NCI-H2196 (cell line): ENCODE data around the gene UBE2C.
"Not testable (repeated sequence)": the region's sequence is repeated elsewhere in the genome, so short reads cannot be mapped to it uniquely, and the experiment has no call there.

ENCODE experiments used
- DNase-seq: peaks from one replicate; lab custom pipeline; 2025; ENCODE audit not compliant: unreplicated experiment; lab: John Stamatoyannopoulos, UW

UBE2C gene

DNA sequence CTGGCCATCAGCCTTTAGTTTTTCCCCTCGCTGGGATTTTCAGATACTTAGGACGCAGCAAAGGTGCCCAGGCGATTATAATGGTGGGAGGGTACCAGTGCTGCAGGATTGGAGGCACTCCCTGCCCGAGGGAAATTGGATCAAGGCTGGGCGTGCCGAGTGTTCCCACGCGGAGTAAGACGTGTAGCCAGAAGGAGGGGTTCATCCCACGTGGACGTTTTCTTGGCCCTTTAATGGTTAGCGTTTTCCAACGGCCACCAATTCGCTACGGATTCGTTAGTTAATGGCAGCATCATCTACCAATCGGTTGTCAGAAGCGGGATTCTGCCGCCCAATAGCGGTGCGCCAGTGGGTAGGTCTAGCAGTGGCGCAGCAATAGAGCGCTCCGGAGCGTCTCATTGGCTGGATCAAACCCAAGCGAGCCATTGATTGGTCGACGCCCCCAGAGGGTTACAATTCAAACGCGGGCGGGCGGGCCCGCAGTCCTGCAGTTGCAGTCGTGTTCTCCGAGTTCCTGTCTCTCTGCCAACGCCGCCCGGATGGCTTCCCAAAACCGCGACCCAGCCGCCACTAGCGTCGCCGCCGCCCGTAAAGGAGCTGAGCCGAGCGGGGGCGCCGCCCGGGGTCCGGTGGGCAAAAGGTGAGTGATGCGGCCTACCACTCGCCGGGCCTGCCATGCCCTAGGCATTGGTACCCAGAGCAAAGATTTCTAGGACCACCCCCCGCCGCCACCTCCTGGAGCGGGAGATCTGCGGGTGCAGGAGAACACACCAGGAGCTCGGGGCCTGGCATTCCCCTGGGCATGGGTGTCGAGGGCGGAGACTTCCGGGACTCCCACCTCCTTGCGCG lies at the start of gene UBE2C:
Gene UBE2C (plus strand): TSS at position 488 of the 849 bp plus-strand sequence. CDS start 52 bp downstream, at position 540.
- DNase-seq = peak; percentile 99

DNA sequence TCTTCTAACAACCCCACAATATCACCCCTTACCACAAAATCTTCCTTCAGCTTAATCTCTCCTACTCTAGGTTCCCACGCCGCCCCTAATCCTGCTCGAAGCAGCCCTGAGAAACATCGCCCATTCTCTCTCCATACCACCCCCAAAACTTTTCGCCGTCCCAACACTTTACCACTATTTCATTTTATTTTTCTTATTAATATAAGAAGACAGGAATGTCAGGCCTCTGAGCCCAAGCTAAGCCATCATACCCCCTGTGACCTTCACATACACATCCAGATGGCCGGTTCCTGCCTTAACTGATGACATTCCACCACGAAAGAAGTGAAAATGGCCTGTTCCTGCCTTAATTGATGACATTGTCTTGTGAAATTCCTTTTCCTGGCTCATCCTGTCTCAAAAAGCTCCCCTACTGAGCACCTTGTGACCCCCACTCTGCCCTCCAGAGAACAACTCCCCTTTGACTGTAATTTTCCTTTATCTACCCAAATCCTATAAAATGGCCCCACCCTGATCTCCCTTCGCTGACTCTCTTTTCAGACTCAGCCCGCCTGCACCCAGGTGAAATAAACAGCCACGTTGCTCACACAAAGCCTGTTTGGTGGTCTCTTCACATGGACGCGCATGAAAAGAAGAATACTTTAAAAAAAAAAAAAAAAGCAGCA lies 47.7 kb upstream of the UBE2C start:
- not testable (repeated sequence) for DNase-seq

GRCh38 chr20:45765307-45765875 lies 47.1 kb upstream of the UBE2C start:
- DNase-seq = no peak

GRCh38 chr20:45765980-45766379 lies 46.5 kb upstream of the UBE2C start:
- DNase-seq = no peak

GRCh38 chr20:45768479-45768878 lies 44.0 kb upstream of the UBE2C start:
- no peak for DNase-seq

- peak; percentile 90 for DNase-seq
These were observed 41.2 kb upstream of the UBE2C start for GRCh38 chr20:45771182-45771759.

- no peak for DNase-seq
These were observed 39.8 kb upstream of the UBE2C start for GRCh38 chr20:45772693-45773092.

GRCh38 chr20:45774945-45775344 lies 37.5 kb upstream of the UBE2C start:
- no peak for DNase-seq

GRCh38 chr20:45775411-45775810 lies 37.0 kb upstream of the UBE2C start:
- no peak for DNase-seq

GRCh38 chr20:45776931-45777330 lies 35.5 kb upstream of the UBE2C start:
- no peak for DNase-seq

- DNase-seq = peak; percentile 54
These were observed 33.2 kb upstream of the UBE2C start for GRCh38 chr20:45779011-45779915.

DNA sequence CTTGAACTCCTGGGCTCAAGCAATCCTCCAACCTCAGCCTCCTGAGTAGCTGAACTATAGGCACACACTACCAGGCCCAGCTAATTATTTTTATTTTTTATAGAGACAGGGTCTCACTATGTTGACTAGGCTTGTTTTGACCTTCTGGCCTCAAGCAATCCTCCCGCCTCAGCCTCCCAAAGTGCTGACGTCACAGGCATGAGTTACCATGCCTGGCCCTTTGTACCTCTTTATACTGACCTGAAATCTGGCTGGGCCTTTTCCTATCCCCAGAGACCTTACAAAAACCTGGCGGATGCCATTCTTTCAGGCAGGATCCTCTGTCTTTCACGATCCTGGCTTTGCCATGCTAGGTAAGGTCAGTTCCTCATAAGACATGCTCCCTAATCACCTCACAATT lies 32.3 kb upstream of the UBE2C start:
- DNase-seq = no peak

DNA sequence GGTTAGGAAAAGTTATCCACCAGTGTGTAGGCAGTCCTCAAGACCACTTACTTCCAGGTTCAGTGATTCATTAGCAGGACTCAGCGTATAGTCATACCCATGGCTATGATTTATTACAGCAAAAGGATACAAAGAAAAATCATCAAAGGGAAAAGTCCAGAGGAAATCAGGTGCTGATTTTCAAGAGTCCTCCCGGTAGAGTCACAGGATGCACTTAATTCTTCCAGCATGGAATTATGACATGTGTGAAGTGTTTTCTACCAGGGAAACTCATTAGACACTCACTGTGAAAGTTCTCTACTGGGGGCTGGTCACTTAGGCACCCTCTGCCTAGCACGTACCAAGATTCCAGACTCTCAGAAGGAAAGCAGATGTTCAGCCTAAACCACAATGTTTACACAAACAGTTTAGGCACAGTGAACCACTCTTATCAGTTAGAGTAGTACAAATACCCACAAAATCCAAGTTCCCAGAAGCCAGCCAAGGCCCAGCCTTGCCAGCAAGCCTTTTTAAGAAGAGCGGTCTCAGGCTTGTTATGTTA lies 31.0 kb upstream of the UBE2C start:
- peak; percentile 14 for DNase-seq

GRCh38 chr20:45782890-45783289 lies 29.6 kb upstream of the UBE2C start:
- no peak for DNase-seq

GRCh38 chr20:45783656-45784294 lies 28.7 kb upstream of the UBE2C start:
- DNase-seq = peak; percentile 62

DNA sequence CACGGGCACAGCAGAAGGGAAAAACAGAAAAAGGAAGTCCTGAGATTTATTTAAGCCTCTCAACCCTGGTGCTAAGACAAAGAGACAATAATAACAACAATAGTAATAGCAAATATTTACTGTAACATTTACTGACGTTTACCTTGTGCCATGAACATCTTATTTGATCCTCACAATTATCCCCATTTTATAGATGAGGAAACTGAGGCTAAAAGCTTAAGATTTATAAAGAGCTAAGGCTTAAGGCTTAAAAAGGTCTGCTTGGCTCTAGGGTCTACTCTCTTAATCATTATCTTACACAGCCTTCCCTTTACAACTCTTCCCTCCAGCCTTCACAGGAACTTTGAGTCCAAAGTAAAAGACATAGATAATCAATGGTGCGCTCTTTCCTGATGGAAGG lies 24.1 kb upstream of the UBE2C start:
- DNase-seq = no peak

DNA sequence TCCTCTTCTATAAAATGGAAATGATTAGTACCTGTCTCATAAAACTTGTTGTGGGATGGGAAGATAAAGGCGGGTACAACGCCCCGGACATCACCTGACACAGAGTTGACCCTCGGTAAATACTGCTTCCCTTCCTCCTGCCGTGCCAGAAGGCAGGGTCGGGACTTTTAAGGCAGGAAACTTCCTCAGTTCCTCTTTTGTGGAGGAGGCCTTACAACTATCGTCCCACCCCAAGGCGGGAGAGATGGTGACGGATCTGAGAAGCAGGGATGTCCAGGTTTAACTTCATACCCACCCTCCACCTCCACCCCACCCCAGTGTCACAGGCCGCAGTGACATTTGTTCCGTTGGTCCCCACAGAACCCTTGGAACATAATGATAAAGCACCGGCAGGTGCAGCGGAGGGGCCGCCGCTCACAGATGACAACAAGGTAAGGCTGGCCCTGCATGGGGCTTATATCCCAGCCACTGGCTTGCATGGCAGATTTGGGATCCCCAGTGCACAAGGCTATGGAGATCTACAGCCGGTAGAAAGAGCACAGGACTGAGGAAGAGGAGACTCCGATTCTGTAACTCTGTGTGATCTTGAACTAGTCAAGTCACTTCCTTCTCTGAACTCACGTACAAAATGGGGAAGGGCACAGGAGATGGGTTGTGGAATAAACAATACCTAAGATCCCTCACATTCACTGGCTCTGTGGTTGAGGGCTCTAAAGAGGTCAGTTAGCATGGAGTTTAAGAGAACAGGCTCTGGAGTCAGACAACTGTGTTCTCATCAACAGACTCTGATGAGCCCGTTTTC lies 19.9 kb upstream of the UBE2C start:
- no peak for DNase-seq

DNA sequence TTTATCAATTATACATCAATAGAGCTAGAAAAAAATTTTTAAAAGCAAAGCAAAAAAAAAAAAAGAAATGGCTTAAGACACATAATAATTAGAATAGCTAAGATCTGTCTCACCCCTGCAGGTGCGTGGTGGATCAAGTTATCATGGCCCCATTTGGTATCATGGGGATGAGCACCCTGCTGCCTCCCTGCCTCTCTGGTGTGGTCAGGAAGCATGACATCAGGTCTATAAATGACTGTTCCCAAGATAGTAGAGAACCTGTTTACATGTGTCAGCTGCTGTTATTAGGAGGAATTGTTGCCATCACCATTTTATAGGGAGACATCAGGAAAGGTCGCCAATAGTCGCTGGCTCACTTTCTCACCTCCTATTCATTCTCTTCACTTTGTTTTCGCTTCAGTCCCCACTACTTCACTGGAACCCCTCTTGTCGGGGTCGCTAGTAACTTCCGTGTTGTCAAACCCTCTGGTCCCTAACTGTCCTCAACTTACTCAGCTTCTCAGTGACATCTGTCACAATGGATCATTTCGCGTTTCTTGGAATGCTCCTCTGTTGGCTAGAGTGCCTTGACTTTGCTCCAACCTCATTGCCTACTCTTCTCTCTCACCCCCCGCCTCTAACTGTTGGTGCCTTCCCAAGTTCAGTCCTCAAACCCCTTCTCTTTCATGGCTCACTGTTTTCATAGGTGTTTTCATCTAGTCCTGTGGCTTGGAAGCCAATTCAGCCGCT lies 15.9 kb upstream of the UBE2C start:
- DNase-seq = no peak
